NCI-H526 treated with DMSO at 0.1 percent for 48 hours (cell line): Measurements from ENCODE around the gene CDH4.

Experiments
- DNase-seq: peaks from one replicate; lab custom pipeline; 2025; lab: John Stamatoyannopoulos, UW

The CDH4 gene

GRCh38 chr20:61806995-61807394 lies 554.9 kb downstream of the CDH4 start:
- no peak for DNase-seq

GRCh38 chr20:61807471-61808160 lies 555.6 kb downstream of the CDH4 start:
- no peak for DNase-seq

GRCh38 chr20:61808447-61808846 lies 556.4 kb downstream of the CDH4 start:
- peak; percentile 27 for DNase-seq

GRCh38 chr20:61809006-61809770 lies 557.1 kb downstream of the CDH4 start:
- DNase-seq: no peak

- no peak for DNase-seq
Observed at GRCh38 chr20:61810066-61810737, 558.1 kb downstream of the CDH4 start.

GRCh38 chr20:61810738-61811135 lies 558.7 kb downstream of the CDH4 start:
- DNase-seq: no peak

GRCh38 chr20:61811166-61811565 lies 559.1 kb downstream of the CDH4 start:
- DNase-seq: no peak

GRCh38 chr20:61812121-61812844 lies 560.2 kb downstream of the CDH4 start:
- no peak for DNase-seq

GRCh38 chr20:61812845-61813485 lies 560.9 kb downstream of the CDH4 start:
- no peak for DNase-seq

GRCh38 chr20:61813791-61814190 lies 561.7 kb downstream of the CDH4 start:
- DNase-seq: no peak

- no peak for DNase-seq
Observed at GRCh38 chr20:61814244-61814643, 562.2 kb downstream of the CDH4 start.

GRCh38 chr20:61814726-61815125 lies 562.7 kb downstream of the CDH4 start:
- DNase-seq: no peak

- no peak for DNase-seq
Observed at GRCh38 chr20:61815176-61815575, 563.1 kb downstream of the CDH4 start.

GRCh38 chr20:61815678-61816077 lies 563.6 kb downstream of the CDH4 start:
- no peak for DNase-seq

GRCh38 chr20:61816606-61817460 lies 564.8 kb downstream of the CDH4 start:
- no peak for DNase-seq

- DNase-seq: no peak
Observed at GRCh38 chr20:61817575-61817974, 565.5 kb downstream of the CDH4 start.

- DNase-seq: no peak
Observed at GRCh38 chr20:61818746-61819573, 566.9 kb downstream of the CDH4 start.

GRCh38 chr20:61819574-61819846 lies 567.4 kb downstream of the CDH4 start:
- DNase-seq: no peak

- DNase-seq: no peak
Observed at GRCh38 chr20:61819921-61820825, 568.1 kb downstream of the CDH4 start.
